Measurements from ENCODE around the gene MOCOS.

DNA sequence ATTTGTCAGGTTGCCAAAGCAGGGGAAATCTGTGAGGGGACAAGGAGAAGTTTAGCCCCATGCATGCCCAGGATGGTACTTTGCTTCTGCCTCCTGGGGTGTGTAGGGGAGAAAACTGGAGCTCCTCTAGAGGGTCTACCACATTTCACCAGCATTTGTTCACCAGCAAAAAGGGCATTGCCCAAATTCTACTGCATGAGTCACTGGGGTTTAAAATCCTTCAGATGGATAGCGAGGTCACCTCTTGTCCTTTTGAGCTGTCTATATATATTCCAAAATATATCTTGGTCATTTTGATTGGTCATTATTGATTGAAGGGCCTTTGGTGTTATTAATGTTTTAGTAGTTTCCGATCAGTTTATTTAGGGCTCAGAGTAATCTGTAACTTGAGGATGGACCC is 128.9 kb downstream of the MOCOS start:
- TF ChIP-seq TCF12 (IDR thresholded peaks at IDR 0.05; ENCODE audit: low read depth) (no peak), RAD21 (IDR thresholded peaks at IDR 0.05; ENCODE audit: low read depth) (no peak)
